Measurements from ENCODE around the gene SLC25A13.
A peak's percentile ranks its signal among the peaks of the same experiment; 100 is the strongest.

Gene SLC25A13

DNA sequence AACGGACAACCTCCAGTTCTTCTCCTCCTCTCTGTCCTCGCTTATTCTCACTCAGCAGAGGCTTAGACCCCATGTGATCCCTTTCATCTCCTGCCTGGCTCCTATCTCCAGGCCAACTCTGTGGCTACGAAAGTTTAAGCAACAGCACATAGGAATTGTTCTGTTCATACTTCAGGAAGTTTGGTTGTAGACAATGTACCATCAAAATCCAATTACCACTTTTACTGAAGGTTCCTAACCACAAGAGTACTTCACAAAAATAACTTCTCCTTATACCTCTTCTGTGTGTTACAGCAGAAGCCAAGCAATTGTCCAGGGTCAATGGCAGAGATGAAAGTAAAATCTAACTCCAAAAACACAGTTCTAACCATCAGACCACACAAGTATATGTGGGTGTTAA, 80.0 kb downstream of the SLC25A13 start:
- no peak for DNase-seq (ENCODE audit: low spot score)

DNA sequence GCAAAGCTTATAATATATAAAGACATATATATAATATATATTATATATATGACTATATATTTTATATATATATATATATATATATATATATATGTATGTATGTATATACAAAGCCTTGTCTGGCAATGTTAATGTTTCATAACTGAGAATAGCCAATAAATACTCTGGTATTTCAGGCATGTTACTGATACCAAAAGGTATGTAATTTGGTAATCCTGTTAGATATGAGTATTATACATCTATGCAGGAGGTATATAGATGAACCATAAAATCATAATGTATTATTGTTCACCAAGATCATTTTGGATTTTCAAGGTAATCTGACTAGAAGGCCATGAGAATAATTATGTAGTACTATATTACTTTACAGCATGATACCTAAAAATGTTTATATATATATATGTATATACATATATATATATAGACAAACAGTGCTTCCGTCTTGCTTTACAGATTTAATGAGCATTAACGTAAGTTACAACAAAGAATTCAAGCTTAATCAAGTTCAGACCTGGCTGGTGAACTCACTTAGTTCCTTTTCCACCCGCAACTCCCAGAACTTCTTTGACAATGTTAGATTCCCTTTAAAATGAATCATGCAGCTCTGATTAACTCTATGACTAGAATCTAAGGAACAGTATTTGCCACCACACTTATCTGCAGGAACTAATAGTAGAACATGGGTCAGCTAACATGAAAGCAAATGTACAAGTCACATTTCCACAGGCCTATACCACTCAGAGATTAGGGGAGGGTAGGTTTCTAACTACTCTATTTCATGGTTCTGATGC, 82.7 kb downstream of the SLC25A13 start:
- DNase-seq (ENCODE audit: low spot score): no peak

DNA sequence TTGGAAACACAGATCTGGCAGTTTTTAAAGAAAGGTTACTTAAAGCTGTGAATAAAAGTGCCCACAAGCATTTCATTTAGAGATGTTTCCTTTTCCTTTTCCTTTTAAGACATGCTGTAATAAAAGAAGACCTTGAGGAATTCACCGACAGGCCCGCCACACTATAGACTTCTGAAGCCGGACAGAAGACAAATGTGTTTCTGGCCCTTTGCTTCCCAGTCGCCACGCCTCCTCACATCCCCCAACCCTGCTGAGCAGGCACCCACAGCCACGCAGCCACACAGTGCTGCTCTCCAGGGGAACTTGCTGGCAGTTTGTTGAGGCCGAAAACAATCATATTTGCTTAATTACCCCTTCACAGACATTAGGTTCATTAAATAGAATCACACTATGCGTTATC, 83.4 kb downstream of the SLC25A13 start:
- no peak for DNase-seq (ENCODE audit: low spot score)

DNA sequence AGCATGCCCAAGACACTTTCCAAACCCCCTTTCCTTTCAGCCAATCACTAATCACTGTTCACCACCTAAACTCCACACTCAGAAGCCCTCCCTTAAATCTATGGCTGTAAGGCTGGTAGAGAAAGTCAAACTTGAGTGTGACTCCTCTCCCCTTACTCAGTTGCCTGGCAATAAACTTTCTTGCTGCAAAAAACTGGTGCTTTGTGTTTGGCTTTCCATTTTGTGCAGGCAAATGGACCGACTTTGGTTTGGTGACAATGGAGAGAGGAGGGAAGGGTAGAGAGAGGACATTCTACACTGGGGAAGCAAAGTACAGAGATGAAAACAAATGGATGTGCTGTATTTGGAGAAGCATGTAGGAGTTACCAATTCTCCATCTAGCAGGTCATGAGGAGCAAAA, 84.9 kb downstream of the SLC25A13 start:
- no peak for DNase-seq (ENCODE audit: low spot score)

DNA sequence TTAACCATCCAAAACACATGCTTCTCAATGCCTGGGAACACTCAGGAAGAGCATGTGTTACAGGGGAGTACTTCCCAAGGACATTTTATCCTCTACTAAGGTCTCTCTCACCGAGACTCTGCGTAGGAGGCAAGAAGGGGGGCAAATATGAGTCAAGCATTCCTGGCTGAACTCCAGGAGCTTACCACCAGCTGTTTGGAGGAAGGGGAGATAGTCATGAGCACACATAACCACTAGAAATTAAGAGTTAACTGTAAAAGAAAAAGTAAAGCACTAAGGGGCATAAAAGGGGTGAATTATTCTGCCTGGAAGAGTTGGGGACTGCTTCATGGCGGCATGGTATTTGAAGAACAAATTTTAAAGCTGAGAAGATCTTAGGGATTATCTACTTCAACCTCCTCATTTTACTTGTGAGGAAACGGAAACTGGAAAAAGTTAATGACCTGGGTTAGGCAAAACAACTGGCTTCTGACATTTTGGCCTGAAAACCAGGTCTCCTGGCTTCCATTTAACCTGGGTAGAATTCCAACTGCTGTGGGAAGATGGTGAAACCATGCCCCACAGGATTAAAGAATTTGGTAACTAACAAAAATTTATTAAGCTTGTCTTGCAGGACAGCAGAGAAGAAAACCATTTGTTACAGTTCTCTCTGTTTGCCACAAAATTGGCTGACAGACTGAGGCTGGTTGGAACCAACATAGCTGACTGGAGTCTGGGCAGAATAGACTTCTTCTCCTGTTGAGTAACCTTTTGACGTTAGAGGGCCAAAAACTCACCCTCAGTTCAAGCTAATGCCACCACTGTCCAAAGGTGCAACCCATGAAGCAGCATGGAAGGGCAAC, 85.5 kb downstream of the SLC25A13 start:
- peak; percentile 61 for DNase-seq (ENCODE audit: low spot score)

DNA sequence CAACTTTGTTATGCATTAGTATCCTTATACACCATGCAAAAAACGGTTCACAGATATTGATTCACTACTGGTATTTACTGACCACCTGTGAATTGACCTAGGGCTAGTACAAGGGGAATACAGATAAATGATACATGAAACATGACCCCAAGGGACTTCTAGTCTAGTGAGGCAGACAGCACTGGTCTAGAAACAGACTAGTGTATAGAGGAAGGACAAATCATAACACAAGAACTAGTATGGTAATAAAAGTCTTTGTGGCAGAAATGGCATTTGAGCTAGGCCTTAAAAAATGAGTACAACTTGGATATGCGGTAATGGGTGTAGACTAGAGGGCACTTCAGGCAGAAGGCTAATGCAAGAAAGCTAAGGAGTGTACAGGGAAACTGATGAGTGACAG, 86.6 kb downstream of the SLC25A13 start:
- no peak for DNase-seq (ENCODE audit: low spot score)

DNA sequence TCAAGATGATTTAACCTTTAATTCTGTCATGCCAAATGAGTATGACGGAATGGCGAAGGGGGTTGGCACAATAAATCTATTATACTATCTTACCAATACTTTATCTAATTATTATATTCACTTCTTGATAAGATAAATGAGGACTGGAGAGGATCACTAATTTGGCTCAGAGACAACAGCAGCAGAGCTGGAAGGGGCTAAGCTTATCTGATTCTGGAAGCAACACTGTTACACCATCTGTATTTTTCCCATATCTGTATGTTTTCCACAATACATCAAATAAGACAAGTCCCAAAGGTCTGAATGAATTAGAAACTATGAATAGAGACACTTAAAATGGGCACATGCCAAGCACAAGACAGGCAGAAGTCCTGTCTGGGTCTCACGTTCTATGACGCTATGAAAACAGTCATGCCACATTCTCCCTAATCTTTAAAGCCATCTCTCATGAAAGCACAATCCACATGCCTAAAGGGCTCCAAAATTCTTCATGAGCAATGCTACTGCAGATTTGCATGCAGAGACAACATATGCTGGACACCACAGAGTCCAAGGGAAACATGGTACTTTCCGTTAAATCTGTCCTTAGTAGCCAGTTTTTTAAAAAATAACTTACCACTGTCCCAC, 88.3 kb downstream of the SLC25A13 start:
- DNase-seq (ENCODE audit: low spot score): no peak

DNA sequence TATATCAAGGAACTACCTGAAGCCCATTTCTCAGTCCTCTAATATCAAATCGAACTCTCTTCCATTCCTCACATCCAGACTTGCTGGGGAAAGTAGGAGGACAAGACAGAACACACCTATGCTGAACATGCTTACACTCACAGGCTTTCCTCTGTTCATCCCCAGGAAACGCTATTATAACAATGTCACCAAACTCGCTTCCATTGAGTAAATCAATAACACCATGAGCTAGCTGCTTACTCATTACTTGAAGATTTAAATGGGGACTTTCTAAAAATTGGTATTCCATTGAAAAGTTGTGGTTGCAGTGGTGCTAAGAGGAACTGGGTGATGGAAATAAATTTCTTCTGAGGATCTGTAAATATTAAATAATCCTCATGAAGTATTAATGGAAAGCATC, 88.8 kb downstream of the SLC25A13 start:
- no peak for DNase-seq (ENCODE audit: low spot score)

DNA sequence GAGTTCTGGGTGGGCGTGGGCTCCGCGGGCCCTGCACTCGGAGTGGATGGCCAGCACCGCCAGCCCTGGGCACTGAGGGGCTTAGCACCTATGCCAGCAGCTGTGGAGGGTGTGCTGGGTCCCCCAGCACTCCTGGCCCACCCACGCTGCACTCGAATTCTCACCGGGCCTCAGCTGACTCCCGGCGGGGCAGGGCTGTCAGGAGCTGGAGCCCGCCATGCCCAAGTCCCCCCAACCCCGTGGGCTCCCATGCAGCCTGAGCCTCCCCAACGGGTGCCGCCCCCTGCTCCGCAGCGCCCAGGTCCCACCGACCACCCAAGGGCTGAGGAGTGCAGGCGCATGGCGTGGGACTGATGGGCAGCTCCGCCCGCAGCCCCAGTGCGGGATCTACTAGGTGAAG, 93.1 kb downstream of the SLC25A13 start:
- no peak for DNase-seq (ENCODE audit: low spot score)

DNA sequence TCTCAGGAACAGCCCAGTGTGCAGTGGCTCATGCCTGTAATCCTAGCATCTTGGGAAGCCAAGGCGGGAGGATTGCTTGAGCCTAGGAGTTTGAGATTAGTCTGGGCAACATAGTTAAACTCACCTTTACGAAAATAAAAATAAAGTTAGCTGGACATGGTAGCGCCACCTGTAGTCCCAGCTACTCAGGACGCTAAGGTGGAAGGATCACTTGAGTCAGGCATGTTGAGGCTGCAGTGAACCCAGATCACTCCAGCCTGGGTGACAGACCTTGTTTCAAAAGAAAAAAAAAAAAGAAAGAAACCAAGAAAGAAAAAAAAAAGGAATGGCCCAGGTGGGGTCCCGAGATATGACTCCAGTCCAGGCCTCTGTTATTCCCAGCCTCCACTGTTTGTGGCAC, 96.6 kb downstream of the SLC25A13 start:
- no peak for DNase-seq (ENCODE audit: low spot score)

DNA sequence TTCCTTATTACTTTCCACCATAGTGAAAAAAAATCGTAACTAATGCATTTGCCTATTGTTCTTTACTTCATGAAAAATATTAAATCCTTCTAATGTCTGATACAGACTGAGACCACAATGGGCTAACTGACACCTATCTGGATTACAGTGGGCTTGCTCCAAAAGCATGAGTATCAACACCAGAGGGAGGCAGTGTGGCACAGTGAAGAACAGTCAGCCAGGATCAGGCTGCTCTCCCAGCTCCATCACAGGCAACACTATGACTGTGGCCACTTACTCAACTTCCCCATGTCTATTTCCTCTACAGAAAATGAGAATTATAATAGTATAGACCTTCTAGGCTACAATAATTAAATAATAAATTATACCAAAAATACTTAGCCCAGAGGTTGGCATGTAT, 97.2 kb downstream of the SLC25A13 start:
- no peak for DNase-seq (ENCODE audit: low spot score)

DNA sequence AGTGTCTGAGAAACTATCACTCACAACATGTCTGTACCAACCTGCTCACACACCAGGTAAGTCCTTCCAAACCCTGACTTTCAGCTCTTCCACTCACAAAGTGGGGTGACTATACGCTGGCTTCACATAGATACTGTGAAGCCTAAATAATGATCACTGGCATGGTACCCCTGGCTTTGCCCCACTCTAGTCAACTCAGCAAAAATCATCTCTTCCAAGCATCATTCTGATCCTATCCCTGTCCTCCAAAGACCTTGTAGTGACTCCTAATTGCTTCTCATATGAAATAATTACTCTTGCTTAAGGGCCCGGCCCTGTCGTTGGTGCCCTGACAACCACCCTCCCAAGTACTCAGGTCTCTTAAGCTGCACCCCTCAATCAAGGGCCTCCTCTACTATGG, 97.8 kb downstream of the SLC25A13 start:
- no peak for DNase-seq (ENCODE audit: low spot score)

DNA sequence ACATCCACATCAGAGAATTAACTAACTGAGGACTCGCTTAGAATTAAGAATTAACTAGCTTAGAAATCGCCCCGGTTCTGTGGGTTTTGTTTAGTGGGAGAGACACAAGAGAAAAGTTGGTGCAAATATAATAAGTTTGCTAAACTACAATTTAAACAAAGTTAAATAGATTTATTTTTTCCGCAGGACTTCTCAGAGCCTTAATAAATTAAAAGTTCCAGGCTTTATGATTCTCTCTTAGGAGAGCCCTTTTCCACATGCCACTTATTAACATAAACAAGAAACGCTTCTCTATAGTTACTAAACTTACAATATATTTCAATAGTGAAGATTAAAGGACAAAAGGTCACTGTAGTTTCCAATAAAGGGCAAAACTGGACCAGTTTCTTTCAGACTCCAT, 100.0 kb downstream of the SLC25A13 start:
- no peak for DNase-seq (ENCODE audit: low spot score)

DNA sequence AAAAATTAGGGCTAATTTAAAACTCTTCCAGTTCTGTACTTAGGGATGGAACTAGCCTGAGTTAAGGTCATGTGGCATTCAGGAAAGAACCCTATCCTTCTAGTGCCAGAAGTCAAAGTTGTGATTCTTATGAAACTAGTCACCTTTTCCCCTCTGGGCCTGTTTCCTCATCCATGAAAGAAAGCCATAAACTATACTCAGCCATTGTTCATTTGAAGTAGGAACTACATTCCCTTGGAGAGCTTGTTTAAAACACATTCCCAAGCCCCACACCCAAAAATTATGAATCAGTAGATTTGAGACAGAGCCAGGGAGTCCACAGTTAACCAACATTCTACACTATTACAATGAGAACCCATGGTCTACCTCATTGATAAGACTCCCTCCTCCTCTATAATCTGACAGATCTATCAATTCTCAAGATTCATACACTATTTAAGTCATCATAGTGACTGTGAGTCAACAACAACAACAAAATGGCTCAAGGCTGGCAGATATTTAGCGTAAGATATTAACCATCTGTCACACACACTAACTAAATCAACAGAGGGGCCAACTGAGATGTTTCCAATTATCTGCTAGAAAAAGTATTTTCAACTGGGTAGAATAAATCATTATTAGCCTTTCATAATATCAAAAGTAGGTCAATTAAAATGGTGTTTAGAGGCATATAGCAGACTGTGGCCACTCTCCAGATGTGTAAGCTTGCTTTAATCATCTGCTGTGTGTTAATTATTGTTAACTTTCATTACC, 102.3 kb downstream of the SLC25A13 start:
- DNase-seq (ENCODE audit: low spot score): peak; percentile 43

DNA sequence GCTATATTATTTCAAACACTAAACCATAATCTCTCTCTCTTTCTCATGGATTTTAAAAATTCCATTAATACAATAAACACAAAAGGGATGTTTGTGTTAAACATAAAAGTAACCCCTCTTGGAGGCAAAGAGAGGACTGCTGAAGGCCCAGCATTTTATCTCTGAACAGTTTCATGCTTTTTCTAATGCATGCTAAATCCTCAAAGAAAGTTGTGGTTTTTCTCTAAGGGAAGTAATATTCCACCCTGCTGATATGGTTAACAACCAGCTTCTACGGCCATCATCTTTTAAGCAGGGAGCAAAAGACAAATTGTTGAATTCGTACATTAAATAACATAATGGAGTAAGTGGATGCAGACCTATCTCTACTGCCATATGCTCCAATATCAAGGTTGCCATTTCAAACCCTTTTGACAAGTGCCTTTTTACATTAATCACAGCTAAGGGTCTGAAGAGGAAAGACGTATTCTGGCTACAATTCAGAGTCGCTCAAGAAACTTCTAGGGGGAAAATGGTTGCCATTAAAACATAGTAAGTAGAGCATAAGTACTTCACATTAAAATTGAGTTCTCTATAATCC, 103.1 kb downstream of the SLC25A13 start:
- DNase-seq (ENCODE audit: low spot score): no peak

DNA sequence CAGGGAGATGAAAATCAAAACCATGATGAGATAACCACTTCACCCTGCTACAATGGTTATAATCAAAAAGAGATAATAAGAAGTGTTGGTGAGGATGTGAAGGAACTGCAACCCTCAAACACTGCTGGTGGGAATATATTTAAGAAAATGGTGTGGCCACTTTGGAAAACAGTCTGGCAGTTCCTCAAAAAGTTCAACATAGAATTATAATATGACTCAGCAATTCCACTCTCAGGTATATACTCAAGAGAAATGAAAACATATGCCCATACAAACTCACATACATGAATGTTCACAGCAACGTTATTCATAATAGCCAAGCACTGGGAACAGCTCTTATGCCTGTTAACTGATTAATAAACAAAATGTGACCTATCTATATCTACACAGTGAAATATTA, 104.8 kb downstream of the SLC25A13 start:
- no peak for DNase-seq (ENCODE audit: low spot score)

DNA sequence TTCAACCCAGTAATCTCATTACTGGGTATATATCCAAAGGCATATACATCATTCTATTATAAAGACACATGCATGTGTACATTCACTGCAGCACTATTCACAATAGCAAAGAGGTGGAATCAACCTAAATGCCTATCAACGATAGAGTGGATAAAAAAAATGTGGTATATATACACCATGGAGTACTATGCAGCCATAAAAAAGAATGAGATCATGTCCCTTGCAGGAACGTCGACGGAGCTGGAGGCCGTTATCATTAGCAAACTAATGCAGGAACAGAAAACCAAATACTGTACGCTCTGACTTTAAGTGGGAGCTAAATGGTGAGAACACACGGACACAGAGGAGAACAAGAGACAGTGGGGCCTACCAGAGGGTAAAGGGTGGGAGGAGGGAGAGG, 105.5 kb downstream of the SLC25A13 start:
- no peak for DNase-seq (ENCODE audit: low spot score)

DNA sequence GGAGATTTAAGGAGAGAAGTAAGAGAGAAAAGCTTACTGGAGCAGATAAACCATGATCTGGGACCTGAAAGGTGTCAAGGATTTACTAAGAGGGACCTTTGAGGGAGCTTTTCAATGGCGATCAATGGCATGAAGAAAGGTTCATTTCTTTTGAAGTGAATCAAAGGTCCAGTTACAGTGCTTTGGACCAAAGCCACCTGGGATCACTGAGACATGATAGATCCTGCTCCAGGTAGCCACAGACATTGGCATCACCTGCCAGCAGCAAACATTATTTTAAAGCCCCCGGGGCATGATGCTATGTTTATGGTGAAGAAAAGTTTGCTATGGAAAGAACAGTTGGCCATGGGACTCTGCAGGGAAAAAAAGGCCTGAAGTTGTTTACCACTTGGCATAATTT, 109.4 kb downstream of the SLC25A13 start:
- no peak for DNase-seq (ENCODE audit: low spot score)

DNA sequence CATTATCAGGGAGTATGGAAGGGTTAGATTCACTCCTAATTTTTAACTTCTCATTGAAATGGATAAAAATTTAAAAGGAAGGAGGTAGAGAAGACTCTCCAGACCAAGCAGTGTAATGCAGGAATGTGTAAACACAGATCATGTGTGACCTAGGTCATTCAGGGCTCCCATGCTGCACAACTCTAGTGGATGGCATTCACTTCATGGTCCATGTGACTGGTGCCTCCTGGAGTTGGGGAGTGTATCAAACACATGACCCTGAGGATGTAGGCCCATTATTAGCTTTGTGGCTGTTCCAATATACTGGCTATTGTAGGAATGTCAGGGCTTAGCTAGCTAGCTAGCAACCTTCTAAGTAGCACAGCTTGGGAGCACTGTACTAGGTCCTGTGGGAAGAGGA, 109.9 kb downstream of the SLC25A13 start:
- no peak for DNase-seq (ENCODE audit: low spot score)

DNA sequence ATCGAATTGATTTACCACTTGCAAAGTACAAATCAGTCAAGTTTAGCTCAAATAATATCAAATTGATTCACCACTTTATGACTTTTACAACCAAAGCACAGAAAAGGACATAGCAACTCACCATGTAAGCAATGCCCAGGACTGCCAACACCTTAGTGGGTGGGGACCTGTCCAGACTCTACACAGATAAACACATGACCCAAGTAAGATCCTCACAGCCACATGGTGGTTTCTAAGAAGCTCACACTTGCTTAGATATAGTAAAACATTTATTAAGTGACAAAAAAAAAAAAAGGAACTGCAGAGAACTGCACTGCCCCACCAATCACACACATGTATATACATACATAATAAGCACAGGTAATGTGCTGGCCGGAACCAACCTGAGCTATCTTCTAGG, 116.2 kb downstream of the SLC25A13 start:
- no peak for DNase-seq (ENCODE audit: low spot score)

DNA sequence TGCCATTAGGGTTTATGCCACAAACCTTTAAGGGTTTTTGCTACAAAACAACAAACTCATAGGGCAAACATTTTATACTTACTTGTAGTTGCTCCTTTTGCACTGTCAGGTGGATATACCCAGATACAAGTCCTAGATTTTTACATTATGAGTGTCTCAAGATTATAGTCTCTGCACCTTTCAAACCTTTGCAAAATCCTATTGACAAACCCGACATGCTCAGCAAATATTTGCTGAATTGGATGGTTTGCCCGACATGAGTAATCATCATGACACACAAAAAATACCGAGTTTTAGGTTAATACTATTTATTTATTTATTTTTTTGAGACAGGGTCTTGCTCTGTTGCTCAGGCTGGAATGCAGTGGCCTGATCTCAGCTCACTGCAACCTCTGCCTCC, 117.3 kb downstream of the SLC25A13 start:
- no peak for DNase-seq (ENCODE audit: low spot score)

DNA sequence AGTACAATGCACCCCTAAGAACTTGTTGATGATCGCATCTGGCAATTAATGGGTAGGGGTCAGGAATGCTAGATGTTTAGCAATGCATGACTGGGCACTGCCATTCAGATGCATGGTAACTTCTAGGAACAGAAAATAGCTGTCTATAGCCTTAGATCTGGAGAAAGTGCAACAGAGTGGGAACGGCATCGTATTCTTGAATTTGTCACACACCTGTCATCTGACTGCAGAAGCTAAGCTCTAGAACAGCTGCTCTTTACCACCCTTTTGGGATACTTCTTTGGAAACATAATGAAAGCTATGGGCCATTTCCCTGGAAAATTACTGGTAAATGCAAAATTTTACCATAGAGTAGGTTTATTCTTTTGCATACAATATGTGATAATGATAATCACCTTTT, 118.1 kb downstream of the SLC25A13 start:
- DNase-seq (ENCODE audit: low spot score): no peak

Measured in AG08396 (cell line).